Stomach (tissue), 9 donors: ENCODE results near the gene SPINK4. TPM values are rescaled to one million over a fixed set of nuclear protein-coding genes. Genes with fewer than 3 reads are reported as not detected.

Experiments
- DNase-seq, 2 donors: peaks; one replicate each; pipeline versions ENCODE4 v3.0.0 to v3.0.0-alpha.2; 2013 to 2019
- H3K27ac ChIP-seq, 5 donors: fragments of 200-600 bp in 4 of 5; sonication (generic) in 4 of 5; one replicate each; pipeline ENCODE4 v1.5.1; 2013 to 2019; ENCODE audit warnings: mild to moderate bottlenecking in 1 of 5, moderate library complexity in 1 of 5
- H3K27me3 ChIP-seq, 3 donors: fragments of 200-600 bp; sonication (generic); one replicate each; pipeline ENCODE4 v1.5.1; 2017 to 2019; ENCODE audit warnings: mixed run types in 1 of 3
- H3K36me3 ChIP-seq, 4 donors: fragments of 200-600 bp; sonication (generic); 1 replicate in 3 of 4; 2 replicates in 1 of 4; pipeline ENCODE4 v1.5.1; 2016 to 2019
- H3K4me1 ChIP-seq, 4 donors: fragments of 200-600 bp; sonication (generic); one replicate each; pipeline ENCODE4 v1.5.1; 2016 to 2019
- H3K4me3 ChIP-seq, 4 donors: fragments of 200-600 bp; sonication (generic) in 3 of 4; one replicate each; pipeline ENCODE4 v1.5.1; 2016 to 2019; ENCODE audit warnings: mild to moderate bottlenecking in 1 of 4
- H3K9me3 ChIP-seq, 4 donors: fragments of 200-600 bp; sonication (generic); one replicate each; pipeline ENCODE4 v1.5.1; 2016 to 2019
- CTCF ChIP-seq, 7 experiments: fragments of 450-650 bp in 4 of 7; fragments of 200-600 bp in 3 of 7; sonication (generic) in 3 of 7; IDR thresholded peaks; one replicate each; pipeline ENCODE4 v1.5.1; 2016 to 2019; ENCODE audit warnings: antibody characterized with exemption in 7 of 7, control low read depth in 2 of 7, mild to moderate bottlenecking in 1 of 7
- EP300 ChIP-seq: sonication (generic); formaldehyde crosslinking; IDR thresholded peaks from one replicate; pipeline ENCODE4 v1.6.1; 2017; ENCODE audit warnings: antibody characterized with exemption
- POLR2A ChIP-seq, 4 donors: fragments of 450-650 bp; IDR thresholded peaks; one replicate each; pipeline ENCODE4 v1.6.1; 2016; ENCODE audit warnings: antibody characterized with exemption in 4 of 4, control low read depth in 2 of 4, mild to moderate bottlenecking in 1 of 4, moderate library complexity in 1 of 4
- POLR2AphosphoS5 ChIP-seq, 3 donors: sonication (generic); formaldehyde crosslinking; IDR thresholded peaks; one replicate each; pipeline ENCODE4 v1.6.1; 2016; ENCODE audit warnings: antibody characterized with exemption in 3 of 3
- WGBS, 5 donors: extraction: QIAGEN DNeasy Blood & Tissue Kit in 3 of 5; methylation state at CpG; one replicate each; pipeline versions ENCODE4 v1.1.5 to v1.1.7; 2013 to 2018; 5-methylcytosine and 5-hydroxymethylcytosine counted together
- intact Hi-C: fragments of 100-400 bp; cut with DNase I; formaldehyde crosslinking; loops from one replicate; pipeline ENCODE4 v1.15.1; 2023; ENCODE audit warnings: low total_unique reads
- polyA plus RNA-seq, 3 donors: library from polyadenylated mRNA; stranded (reverse); fragments of 200-250 nt; gene quantifications; one replicate each; pipeline ENCODE4 v1.2.3, GENCODE V29; 2013
- total RNA-seq, 5 donors: library from RNA; depleted of rRNA; stranded (reverse); fragments of >200 nt; gene quantifications; one replicate each; pipeline versions ENCODE4 v1.1.0 to v1.2.3, GENCODE V29; 2014 to 2016
- donor health status: healthy with polysubstance abuse.
- donor health status: Bipolar disorder and iron deficiency.
- donor health status: healthy.

Gene SPINK4
- total and polyA plus RNA-seq, 8 donors: 2.1 to 29.5 (median 19.1) TPM; not detected in 5

GRCh38 chr9:33255014-33255413, 15.0 kb downstream of the SPINK4 start:
- H3K4me3 ChIP-seq: no peak overlapping the region
- H3K36me3 ChIP-seq: peaks cover 82 to 100% (median 99%) of the 10 kb centered on the region in 4 donors
- DNase-seq: no peak
- H3K27ac ChIP-seq: no peak overlapping the region
- intact Hi-C loops: no loop called here
- 90 to 96% (median 95%) methylated on average over 7 to 8 of the region's 8 CpGs for WGBS, 5 donors
- H3K27me3 ChIP-seq: no peaks in the 10 kb centered on the region
- no peak for TF ChIP-seq CTCF (IDR thresholded peaks at IDR 0.05)
- no peak for TF ChIP-seq EP300
- TF ChIP-seq POLR2A (IDR thresholded peaks at IDR 0.05): no peak
- TF ChIP-seq POLR2AphosphoS5 (IDR thresholded peaks at IDR 0.05): no peak
- no peaks in the 10 kb centered on the region for H3K4me1 ChIP-seq
- no peaks in the 10 kb centered on the region for H3K9me3 ChIP-seq

- Histone ChIP-seq H3K4me3 (no peak overlapping the region), H3K36me3 (peaks cover 87 to 100% (median 99%) of the 10 kb centered on the region in 4 donors), H3K9me3 (no peaks in the 10 kb centered on the region), H3K27ac (no peak overlapping the region), H3K4me1 (no peaks in the 10 kb centered on the region), H3K27me3 (no peaks in the 10 kb centered on the region)
- DNase-seq: no peak
- 87 to 96% (median 92%) methylated on average over 4 of the region's 4 CpGs for WGBS, 5 donors
- TF ChIP-seq EP300 (no peak), CTCF (IDR thresholded peaks at IDR 0.05) (no peak), POLR2A (IDR thresholded peaks at IDR 0.05) (no peak), POLR2AphosphoS5 (IDR thresholded peaks at IDR 0.05) (no peak)
- intact Hi-C loops: no loop called here
Observed at GRCh38 chr9:33255471-33255870, 15.5 kb downstream of the SPINK4 start.

- TF ChIP-seq EP300 (no peak), POLR2A (IDR thresholded peaks at IDR 0.05) (no peak), POLR2AphosphoS5 (IDR thresholded peaks at IDR 0.05) (no peak), CTCF (IDR thresholded peaks at IDR 0.05) (no peak)
Observed at GRCh38 chr9:33256236-33256635, 16.3 kb downstream of the SPINK4 start.

GRCh38 chr9:33257276-33257675, 17.3 kb downstream of the SPINK4 start:
- H3K36me3 ChIP-seq: peaks cover 100% of the 10 kb centered on the region in 4 donors
- TF ChIP-seq EP300 (no peak), CTCF (IDR thresholded peaks at IDR 0.05) (no peak), POLR2A (IDR thresholded peaks at IDR 0.05) (no peak), POLR2AphosphoS5 (IDR thresholded peaks at IDR 0.05) (no peak)
- 87 to 93% (median 91%) methylated on average over 4 of the region's 4 CpGs for WGBS, 5 donors
- H3K4me1 ChIP-seq: peaks cover 0 to 13% (median 3%) of the 10 kb centered on the region in 4 donors
- intact Hi-C loops: no loop called here
- no peak overlapping the region for H3K4me3 ChIP-seq
- no peaks in the 10 kb centered on the region for H3K9me3 ChIP-seq
- H3K27me3 ChIP-seq: no peaks in the 10 kb centered on the region
- no peak for DNase-seq
- no peak overlapping the region for H3K27ac ChIP-seq

More at GRCh38 chr9:33256236-33256635, 16.3 kb downstream of the SPINK4 start:
- no peak overlapping the region for H3K4me3 ChIP-seq
- no peak overlapping the region for H3K27ac ChIP-seq
- WGBS, 5 donors: 82 to 94% (median 89%) methylated on average over 2 of the region's 2 CpGs
- H3K9me3 ChIP-seq: no peaks in the 10 kb centered on the region
- H3K27me3 ChIP-seq: no peaks in the 10 kb centered on the region
- DNase-seq: no peak
- peaks cover 93 to 100% (median 99%) of the 10 kb centered on the region in 4 donors for H3K36me3 ChIP-seq
- intact Hi-C loops: no loop called here
- H3K4me1 ChIP-seq: peaks cover 0 to 6% (median 0%) of the 10 kb centered on the region in 4 donors
